Activated naive CD4-positive, alpha-beta T cell treated with Interleukin-2 at 50 U/mL for 16 hours (primary cell): ENCODE measurements around the gene PKM.
A peak's percentile ranks its signal among the peaks of the same experiment; 100 is the strongest.
"Not testable (repeated sequence)": the region's sequence is repeated elsewhere in the genome, so short reads cannot be mapped to it uniquely, and the experiment has no call there.

Experiments
- DNase-seq: peaks from one replicate; pipeline ENCODE4 v3.0.0-alpha.2; 2020

Gene PKM

GRCh38 chr15:72231066-72231832, at the start of gene PKM:
PKM (minus strand) TSS chr15:72231190; CDS start chr15:72219097, 12,093 bp downstream.
- DNase-seq = peak; percentile 95

GRCh38 chr15:72280751-72281150, 49.8 kb upstream of the PKM start:
- DNase-seq = no peak

- DNase-seq = no peak
These were observed 47.7 kb upstream of the PKM start for GRCh38 chr15:72278737-72279136.

GRCh38 chr15:72276326-72276700, 45.3 kb upstream of the PKM start:
- DNase-seq = no peak

- DNase-seq = not testable (repeated sequence)
These were observed 44.8 kb upstream of the PKM start for GRCh38 chr15:72275635-72276325.

GRCh38 chr15:72272997-72273352, 42.0 kb upstream of the PKM start:
- no peak for DNase-seq

- DNase-seq = peak; percentile 99
These were observed 41.4 kb upstream of the PKM start, which contains the start of gene PARP6 for GRCh38 chr15:72272213-72272996. PARP6 (minus strand) TSS chr15:72272554; CDS start chr15:72267477, 5,077 bp downstream.

GRCh38 chr15:72271895-72272212, 40.9 kb upstream of the PKM start:
- no peak for DNase-seq

GRCh38 chr15:72271221-72271620, 40.2 kb upstream of the PKM start:
- DNase-seq = no peak

GRCh38 chr15:72269739-72270138, 38.7 kb upstream of the PKM start:
- no peak for DNase-seq

- DNase-seq = no peak
These were observed 34.0 kb upstream of the PKM start for GRCh38 chr15:72265031-72265430.

GRCh38 chr15:72252663-72253299, 21.8 kb upstream of the PKM start:
- no peak for DNase-seq

GRCh38 chr15:72249142-72249810, 18.3 kb upstream of the PKM start:
- DNase-seq = no peak

GRCh38 chr15:72248514-72248913, 17.5 kb upstream of the PKM start:
- DNase-seq = no peak

GRCh38 chr15:72242775-72243370, 11.9 kb upstream of the PKM start:
- DNase-seq = no peak

GRCh38 chr15:72239652-72240051, 8.7 kb upstream of the PKM start:
- no peak for DNase-seq

GRCh38 chr15:72238586-72238985, 7.6 kb upstream of the PKM start:
- DNase-seq = no peak

- no peak for DNase-seq
These were observed 6.8 kb upstream of the PKM start for GRCh38 chr15:72237853-72238224.

- peak; percentile 78 for DNase-seq
These were observed 6.3 kb upstream of the PKM start for GRCh38 chr15:72237029-72237852.

GRCh38 chr15:72236381-72237003, 5.5 kb upstream of the PKM start:
- no peak for DNase-seq

GRCh38 chr15:72235298-72235697, 4.3 kb upstream of the PKM start:
- DNase-seq = no peak
